SH-SY5Y (cell line): ENCODE data around the gene GMDS.

Source experiments
- GATA2 ChIP-seq: IDR thresholded peaks from 2 replicates; pipeline ENCODE4 v1.6.1; 2011; ENCODE audit warnings: mild to moderate bottlenecking, low read depth, low read length
- GATA3 ChIP-seq: IDR thresholded peaks from 2 replicates; pipeline ENCODE4 v1.6.1; 2011; ENCODE audit warnings: low read depth, mild to moderate bottlenecking, low read length, moderate library complexity

DNA sequence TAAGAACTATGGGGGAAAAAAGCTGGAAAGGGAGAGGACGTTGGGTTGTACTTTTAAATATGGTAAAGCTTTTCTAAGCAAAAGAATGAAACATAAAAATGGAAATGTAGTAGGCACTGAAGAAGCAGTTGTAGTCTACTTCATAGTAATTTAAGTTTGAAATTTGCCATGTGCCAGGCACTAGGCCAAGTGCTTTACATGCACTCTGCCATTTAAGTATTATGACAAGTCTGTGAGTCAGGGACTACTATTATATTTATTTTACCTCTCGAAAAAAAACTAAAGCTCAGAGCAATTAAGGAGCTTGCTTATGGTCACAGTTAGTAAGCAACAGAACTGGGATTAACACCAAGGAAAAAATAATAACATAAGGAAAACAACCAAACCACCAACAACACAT is 257.8 kb downstream of the GMDS start:
- TF ChIP-seq GATA2 (no peak), GATA3 (no peak)
